HG03432 (cell line): ENCODE results near the gene RPUSD4.
"Not testable (repeated sequence)": the region's sequence is repeated elsewhere in the genome, so short reads cannot be mapped to it uniquely, and the experiment has no call there.

ENCODE experiments used
- ATAC-seq: cut with Tn5 transposase; IDR thresholded peaks from one replicate; pipeline ENCODE4 v1.9.1; 2021; ENCODE audit warnings: mild to moderate bottlenecking, moderate library complexity; ENCODE audit not compliant: unreplicated experiment

RPUSD4 gene, protein sequence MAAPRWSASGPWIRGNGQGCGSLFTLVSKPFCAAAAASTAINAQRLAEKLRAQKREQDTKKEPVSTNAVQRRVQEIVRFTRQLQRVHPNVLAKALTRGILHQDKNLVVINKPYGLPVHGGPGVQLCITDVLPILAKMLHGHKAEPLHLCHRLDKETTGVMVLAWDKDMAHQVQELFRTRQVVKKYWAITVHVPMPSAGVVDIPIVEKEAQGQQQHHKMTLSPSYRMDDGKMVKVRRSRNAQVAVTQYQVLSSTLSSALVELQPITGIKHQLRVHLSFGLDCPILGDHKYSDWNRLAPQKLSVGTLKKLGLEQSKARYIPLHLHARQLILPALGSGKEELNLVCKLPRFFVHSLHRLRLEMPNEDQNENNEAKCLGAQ

DNA sequence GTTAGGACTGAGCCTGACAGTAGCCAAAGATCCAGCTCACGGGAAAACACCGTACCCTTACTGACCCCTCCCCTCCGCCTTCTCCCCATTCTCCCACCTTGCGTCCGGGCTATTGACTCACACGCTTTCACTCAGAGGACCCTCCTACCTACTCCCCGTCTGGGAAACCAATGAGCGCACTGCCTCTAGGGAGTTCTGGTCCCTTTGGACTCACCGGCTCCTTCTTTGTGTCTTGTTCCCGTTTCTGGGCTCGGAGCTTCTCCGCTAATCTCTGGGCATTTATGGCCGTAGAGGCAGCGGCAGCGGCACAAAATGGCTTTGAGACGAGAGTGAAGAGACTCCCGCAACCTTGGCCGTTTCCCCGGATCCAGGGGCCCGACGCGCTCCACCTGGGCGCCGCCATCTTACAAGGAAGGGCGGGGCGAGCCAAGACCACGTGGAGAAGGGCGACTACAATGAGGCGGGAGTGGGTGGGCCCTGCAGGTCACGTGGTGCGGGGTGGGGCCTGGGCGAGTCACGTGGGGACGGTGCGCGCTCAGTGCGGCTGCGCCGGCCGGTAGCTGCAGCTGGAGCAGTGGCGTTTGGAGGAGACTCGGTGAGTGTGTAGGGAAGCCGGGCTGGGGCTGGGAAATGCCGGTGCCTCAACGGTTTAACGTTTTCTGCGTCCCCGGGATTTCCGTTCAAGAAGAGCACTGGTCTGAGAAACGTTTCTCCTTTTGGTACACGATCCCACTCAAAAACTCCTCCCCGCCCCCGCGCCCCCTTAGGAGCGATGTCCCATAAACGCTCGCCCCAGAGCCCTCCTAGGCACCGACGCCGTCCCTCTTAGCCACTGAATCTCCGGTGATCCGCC is at the start of gene RPUSD4, which contains the start of gene FAM118B:
TSS of gene RPUSD4 (minus strand) at position 415 of the 853 bp plus-strand sequence. CDS start at position 403, 12 bp downstream.
TSS of gene FAM118B (plus strand) at position 547 of the 853 bp plus-strand sequence. CDS start 23,220 bp downstream, outside the sequence.
- peak; percentile 96 for ATAC-seq

DNA sequence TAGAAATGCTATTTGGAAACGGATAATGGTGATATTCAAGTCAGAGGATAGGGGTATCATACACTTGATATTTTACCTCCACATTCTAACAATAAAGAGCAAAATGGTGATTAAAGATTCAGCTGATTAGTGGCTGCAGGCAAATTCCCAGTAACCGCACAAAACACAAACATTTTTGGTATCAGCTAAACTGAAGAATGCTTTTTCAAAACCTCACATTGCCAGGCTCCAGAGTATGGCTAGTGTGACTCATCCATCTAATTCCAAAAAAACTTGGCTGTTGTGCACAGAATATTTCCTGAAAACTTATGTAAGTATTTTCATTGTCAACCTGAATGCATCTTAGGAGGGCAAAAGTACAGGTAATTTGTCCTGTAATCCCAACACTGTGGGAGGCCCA is 46.3 kb upstream of the RPUSD4 start:
- no peak for ATAC-seq

DNA sequence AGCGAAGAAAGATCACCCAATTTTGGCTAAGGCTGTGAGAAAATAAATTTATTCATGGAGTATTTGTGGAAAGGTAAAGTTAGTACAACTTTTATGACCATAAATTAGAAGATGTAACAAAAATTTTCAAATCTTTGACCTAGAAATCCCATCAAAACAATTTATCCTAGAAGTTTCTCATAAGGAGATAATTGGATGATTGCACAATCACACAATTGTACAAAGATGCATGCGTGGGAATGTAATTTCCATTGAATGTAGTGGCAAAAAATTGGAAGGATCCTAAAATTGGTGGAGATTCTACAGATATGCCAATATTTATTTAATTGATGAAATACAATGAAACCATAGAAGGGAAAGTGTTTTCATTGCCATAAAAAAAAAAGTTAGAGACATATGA is 45.7 kb upstream of the RPUSD4 start:
- no peak for ATAC-seq

DNA sequence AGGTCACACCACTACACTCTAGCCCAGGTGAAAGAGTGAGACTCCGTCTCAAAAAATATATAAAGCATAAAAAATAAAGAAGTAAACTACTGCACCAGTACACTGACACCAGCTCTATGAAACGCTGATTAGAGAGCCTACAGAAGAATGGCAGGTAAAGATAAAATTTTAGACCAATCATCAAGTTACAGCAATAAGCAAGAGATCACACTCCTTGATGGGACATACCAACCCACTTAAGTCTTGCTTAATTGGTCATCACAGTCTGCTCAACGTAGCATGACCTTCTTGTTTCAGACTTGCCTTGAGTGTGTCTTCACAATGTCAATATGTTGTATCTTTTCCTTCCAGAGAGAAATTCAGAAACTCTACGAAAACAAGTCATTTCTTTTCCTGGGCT is 44.8 kb upstream of the RPUSD4 start:
- ATAC-seq: no peak

DNA sequence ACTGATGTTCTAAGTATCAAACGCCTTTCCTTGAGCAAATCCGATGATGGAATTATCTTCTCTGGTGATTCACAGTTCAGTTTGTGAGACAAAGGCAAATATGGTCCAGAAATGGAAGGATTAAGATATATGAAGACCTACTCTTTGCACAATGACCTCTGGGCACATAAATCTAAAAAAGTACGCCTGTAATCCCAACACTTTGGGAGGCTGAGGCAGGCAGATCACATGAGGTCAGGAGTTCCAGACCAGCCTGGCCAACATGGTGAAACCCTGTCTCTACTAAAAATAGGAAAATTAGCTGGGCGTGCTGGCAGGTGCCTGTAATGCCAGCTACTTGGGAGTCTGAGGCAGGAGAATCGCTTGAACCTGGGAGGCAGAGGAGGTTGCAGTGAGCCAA is 44.1 kb upstream of the RPUSD4 start:
- ATAC-seq: not testable (repeated sequence)

DNA sequence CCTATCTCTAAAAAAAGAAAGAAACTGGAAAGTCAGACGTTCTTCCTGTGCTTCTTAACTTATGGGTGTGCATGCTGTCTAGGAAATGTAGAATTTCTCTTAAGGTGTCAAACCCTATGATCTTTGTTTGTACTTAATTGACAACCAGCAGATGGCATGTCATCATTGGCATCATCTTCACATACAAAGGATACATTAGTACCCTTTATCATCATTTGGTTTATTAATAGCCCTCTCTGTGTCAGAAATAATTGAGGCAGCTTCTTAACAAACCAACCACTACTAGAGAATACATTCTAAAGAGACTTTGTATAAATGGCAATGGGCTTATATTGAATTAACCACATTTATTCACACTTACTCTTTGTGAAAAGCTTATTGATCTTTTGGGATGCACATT is 43.4 kb upstream of the RPUSD4 start:
- no peak for ATAC-seq

DNA sequence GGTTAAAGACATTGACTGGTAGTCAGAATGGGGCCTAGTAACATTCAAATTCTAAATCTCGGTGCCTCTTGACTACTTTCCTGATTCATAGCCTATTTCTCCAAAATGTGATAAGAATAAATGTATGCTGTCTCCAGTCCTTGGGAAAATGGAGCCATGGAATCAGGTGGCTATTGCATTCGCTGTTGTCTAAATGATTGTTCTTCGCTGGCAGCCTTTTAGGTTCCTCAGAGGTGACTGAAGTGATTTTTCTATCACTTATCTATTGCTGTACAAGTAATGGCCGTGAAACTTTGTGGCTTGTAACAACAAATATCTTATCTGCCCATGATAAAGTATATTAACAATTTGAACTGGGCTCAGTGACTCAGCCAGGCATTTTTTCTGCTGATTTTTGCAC is 41.8 kb upstream of the RPUSD4 start:
- ATAC-seq: no peak

DNA sequence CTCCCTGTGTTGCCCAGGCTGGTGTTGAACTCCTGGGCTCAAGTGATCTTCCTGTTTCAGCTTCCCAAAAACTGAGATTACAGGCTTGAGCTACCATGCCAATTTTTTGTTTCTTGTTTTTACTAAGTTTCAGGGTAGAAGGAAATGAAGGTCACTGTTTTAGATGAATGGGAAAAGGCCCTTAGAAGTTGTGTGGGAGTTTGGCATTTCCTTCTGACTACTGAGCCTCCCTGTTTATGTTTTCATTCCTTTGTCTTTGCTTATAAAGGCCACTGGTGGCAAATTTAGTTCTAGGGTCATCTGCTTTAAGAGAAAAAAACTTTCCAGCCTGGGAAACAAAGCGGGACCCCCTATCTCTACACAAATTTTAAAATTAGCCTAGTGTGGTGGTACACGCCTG is 35.2 kb upstream of the RPUSD4 start:
- ATAC-seq: no peak

DNA sequence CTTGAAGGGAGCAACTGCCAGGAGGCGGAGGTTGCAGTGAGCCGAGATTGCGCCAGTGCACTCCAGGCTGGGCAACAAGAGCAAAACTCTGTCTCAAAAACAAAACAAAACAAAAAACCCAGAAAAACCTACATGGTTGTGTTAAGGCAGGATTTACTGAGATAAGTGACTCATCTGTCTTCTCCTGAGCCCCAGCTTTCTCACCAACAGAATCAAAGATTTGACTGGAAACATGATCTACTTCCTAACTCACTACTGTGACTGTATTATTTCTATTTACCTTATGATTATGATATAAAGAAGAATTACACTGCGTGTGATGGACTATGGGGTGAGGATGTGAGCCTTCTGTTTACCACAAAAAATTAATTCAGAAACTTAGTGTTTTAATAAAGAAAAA is 21.9 kb upstream of the RPUSD4 start:
- ATAC-seq: no peak

DNA sequence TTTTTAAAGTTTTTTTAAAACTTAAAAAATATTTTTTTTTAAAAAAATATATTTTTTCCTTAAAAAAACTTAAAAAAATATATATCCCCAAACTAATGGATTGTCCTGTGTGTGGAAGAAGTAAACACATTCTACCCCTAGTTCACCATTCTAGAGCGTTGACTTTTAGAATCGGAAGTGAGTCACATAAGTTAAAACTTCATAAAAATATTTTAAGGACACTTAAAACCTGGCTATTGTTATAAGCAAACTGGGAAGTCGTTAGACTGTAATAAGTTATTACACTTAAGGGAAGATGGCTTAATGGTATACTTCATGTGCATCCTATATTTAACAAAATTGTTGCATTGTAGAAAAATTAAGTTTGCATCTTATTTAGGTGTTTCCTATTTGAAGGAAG is 21.2 kb upstream of the RPUSD4 start:
- no peak for ATAC-seq

DNA sequence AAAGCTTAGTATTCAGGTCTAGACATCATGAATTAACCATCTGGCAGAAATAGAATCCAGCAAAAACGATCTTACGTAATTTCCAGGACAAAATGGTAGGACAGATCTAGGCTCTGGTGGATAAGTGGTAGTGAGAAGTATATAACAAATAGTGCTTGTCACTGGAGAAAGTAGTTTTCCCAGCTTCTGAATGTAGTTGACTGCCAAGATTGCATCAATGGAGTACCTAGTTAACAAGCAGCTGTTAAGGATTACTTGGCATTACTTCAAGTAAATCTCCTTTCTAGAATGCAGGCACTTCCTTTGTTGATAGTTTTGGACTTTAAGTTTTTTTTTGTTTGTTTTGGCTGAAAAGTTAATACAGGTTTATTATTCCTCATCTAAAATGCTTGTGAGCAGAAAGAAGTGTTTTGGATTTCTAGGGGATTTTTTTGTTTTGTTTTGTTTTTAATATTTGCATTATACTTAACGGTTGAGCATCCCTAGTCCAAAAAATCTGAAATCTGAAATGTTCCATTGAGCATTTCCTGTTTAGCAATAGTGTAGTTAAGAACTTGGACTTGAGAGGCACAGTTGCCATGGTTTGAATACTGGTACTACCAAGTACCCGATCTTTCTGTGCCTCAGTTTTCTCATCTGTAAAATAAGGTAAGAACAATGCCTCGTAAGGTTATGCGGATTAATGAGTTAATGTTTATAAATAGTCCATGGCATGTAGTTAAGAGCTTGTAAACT is 20.4 kb upstream of the RPUSD4 start:
- ATAC-seq: no peak

DNA sequence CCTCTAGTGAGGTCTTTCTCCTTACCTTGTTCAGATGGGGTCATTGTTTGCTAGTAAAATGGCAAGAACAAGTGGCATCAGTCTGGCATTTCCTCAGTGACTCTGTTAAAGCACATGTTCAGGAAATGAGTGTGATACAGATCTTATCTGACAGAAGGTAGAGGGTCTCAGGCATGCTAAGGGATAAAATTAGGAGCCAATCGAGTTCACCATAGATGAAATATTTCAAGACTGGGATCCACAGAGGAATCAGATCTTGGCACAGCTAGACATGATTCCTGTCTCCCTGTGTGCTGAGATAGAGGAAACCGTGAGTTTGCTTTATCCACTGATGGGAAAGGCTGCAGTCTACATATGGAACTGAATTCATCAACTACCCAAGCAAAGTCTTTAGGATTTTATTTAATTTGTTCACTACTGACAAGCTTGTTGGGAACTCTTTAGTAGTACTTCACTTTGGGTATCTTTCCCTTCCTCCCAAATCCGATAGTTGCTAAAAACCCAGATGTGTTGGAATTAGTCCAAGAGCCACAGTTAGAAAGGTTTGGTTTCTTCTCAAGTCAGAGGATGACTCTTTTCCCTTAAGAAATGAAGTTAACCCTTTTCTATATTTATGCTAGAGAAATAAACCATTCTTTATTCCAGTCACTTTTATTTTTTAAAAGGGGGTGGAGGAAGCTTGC is 18.5 kb upstream of the RPUSD4 start:
- no peak for ATAC-seq

DNA sequence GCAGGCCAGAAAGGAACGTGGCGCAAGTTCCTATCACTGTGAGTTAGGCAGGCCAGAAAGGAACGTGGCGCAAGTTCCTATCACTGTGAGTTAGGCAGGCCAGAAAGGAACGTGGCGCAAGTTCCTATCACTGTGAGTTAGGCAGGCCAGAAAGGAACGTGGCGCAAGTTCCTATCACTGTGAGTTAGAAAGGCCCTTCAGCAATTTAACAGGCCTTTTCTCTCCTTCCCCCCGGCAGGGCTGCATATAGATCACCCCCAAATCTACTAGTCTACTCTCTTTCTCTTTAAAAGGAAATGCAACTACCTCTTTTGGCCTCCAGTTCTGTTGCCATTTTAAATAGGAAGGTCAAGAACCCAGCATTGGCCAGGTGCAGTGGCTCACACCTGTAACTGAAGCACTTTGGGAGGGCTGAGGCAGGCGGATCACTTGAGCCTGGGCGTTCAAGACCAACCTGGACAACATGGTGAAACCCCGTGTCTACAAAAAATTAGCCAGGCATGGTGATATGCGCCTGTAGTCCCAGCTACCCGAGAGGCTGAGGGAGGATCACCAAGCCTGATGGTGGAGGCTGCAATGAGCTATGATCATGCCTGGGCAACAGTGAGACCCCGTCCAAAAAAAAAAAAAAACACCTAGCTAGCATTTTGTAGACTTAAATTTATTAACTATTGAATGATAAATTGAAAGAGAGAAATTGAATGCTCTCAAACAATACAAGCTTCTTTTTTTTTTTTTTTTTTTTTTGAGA is 15.1 kb upstream of the RPUSD4 start:
- no peak for ATAC-seq

DNA sequence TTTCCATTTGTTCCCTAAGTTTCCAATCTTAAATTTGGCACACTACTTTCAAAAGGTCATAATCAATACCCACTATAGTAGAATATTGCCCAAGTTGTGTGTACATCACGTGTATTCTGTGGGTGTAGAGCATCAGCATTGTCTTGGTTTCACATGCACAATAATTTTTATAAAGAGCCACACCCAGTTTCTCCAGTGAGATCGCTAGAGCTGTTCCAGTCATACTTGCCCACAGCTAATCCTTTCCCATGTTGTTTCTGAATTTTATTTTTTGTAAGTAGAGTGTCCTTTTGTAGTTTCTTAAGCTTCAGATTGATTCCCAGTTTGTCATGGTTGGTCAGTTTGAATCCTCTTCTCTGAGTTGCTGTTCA is 13.8 kb upstream of the RPUSD4 start:
- no peak for ATAC-seq

DNA sequence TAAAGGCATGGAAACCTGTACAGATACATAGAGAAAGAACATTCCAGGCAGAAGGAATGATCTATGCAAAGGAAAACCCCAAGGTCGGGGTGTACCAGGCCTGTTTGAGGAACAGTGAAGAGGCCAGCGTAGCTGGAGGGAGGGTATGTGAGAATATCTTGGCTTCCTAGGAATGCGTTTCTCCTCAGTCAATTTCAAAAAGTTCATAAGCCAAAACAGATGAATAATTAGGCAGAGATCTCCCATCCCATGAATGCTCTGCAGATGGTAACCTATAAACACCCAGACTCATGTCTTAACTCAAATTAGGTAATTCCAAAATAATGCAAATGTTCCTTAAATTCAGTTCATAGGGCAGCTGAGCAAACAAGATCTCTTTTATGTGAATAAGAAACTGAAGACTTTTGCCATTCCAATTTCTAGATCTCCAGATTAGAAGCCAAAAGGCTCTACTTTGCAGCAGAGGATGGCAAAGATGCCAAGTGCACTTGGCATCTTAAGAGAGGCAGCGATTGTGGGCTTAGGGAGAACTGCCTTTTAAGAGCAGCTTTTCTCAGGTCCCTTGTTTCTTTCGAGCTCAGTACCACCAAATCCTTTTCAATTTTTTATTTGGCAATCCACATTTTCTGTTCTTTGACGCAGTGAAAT is 13.3 kb upstream of the RPUSD4 start:
- no peak for ATAC-seq

DNA sequence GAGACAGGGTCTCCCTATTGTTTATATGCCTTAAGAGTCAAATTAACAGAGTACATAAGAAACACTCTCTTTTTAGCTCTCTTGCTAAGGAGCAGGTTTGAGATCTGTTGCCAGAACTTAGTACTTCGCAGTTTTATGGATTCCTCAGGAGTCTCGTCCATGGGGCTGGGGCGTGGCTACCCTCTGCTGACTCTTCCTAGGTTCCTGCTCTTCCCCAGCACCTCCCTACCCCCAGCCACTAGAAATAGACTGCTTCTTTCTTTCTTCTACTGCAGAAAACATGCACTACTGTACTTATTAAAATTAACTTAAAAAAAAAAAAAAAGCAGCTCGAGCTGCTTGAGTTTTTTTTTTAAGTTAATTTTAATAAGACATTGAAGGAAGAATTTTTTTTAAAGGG is 8.1 kb upstream of the RPUSD4 start:
- ATAC-seq: no peak

DNA sequence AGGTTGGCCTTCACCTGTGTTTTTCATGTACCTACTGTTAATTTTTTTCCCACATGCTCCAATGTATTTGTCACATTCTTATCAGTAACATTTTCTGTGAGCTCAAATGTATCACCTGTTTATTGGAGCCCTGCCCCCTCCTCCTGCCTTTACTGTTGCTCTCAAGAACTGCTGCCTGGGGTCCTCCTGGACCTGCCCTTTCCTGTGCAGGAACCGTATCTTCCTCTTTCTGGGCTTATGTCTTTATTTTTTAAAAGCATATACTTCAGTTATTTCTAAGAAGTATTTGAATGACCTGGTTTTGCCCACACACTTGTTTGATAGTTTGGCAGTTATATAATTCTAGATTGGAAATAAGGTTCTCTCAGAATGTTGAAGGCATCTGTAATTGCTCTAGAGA is 6.0 kb upstream of the RPUSD4 start:
- no peak for ATAC-seq

DNA sequence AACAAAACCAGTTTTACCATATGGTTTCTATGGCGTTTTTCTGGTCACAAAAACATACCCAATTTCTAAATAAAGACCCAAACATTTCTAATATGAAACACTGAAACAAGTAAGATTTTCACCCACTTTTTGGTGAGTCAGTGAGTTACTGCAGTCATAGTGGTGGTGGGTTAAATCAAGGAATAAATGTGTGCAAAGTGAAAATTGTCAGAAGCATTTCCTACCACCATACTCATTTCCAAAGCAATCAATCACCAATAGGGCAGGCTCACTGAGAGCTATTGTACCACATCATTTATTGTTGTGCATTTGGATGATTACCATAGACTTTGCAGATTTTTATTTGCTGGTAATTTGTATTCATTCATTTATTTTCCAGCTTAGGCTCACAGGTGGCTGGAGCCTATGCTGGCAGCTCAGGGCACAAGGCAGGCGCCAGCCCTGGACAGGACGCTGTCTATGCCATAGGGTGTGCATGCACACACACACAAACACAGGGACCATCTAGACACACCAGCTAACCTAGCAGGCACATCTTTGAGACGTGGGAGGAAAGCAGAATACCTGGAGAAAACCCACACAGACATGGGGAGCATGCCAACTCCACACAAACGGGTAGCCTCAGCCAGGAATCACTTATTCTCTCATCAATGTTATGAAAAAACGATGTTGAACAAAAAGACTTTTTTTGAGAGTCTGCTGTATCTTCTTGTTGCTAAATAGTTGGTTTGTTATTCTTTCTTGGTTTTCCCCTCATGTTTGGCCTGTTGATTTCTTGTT is 5.3 kb upstream of the RPUSD4 start:
- ATAC-seq: no peak

DNA sequence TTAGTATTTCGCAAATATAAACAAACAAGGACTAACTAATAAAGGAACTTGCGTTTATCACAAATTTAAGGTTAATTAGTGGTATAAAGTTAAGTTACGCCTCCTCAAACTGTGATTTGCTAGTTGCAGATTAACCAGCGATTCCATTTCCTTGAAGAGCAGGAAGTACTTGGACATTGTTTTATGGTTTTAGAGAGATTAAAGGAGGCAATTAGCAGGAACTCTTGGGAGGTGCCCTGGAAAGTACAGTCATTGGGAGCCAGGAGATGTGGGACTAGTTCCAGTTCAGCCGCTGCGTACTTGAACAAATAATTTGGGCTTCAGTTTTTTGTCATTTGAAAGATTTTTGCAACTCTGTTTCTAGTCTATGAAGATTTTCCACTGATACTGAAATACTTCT is 3.4 kb upstream of the RPUSD4 start:
- ATAC-seq: no peak
